B cell (primary cell): Measurements from ENCODE around the gene GALNT17. TPM values are rescaled to one million over a fixed set of nuclear protein-coding genes. Genes with fewer than 3 reads are reported as not detected.

Experiments
- ATAC-seq: fragments of 200-7000 bp; cut with Tn5 transposase; one replicate; pipeline ENCODE4 v1.10.0; 2021; ENCODE audit warnings: low read depth, mild to moderate bottlenecking, moderate number of reproducible peaks, moderate library complexity
- CTCF ChIA-PET: fragments of 350-600 bp; sonication (Branson Sonifier 250); formaldehyde crosslinking; loops from one replicate; lab custom pipeline; 2021; ENCODE audit warnings: antibody characterized with exemption, inconsistent platforms; lab: Charles Lee
- POLR2A ChIA-PET: fragments of 350-600 bp; sonication (Branson Sonifier 250); formaldehyde crosslinking; loops from one replicate; lab custom pipeline; 2021; ENCODE audit warnings: antibody characterized with exemption; lab: Charles Lee
- DNase-seq: peaks from one replicate; pipeline ENCODE4 v3.0.0; 2013
- H2AFZ ChIP-seq: 2 replicates; pipeline ENCODE4 v1.6.1; 2012; ENCODE audit warnings: mild to moderate bottlenecking, low read depth, low read length; ENCODE audit not compliant: insufficient read depth, poor library complexity, severe bottlenecking
- H3K27ac ChIP-seq, 2 donors: 1 replicate in 1 of 2; 2 replicates in 1 of 2; pipeline ENCODE4 v1.5.1; 2012 to 2013; ENCODE audit warnings: low read length in 2 of 2, mild to moderate bottlenecking in 2 of 2, moderate library complexity in 1 of 2
- H3K27me3 ChIP-seq, 4 experiments: fragments of 200-600 bp in 1 of 4; sonication (generic) in 1 of 4; replicated peaks in 1 of 4; 1 replicate in 2 of 4; 2 replicates in 2 of 4; pipeline versions ENCODE4 v1.6.1 to v1.7.0; 2013 to 2016; ENCODE audit warnings: low read length in 3 of 4, mild to moderate bottlenecking in 2 of 4, mixed read lengths in 1 of 4, moderate library complexity in 1 of 4; ENCODE audit not compliant: insufficient read depth in 4 of 4, control insufficient read depth in 3 of 4; ENCODE audit errors: control extremely low read depth in 1 of 4
- H3K36me3 ChIP-seq, 2 experiments: replicated peaks in 1 of 2; 1 replicate in 1 of 2; 2 replicates in 1 of 2; pipeline versions ENCODE4 v1.6.1 to v1.7.1; 2013; ENCODE audit warnings: low read length in 1 of 2; ENCODE audit not compliant: insufficient read depth in 2 of 2, control insufficient read depth in 1 of 2; ENCODE audit errors: control extremely low read depth in 1 of 2, extremely low read depth in 1 of 2
- H3K4me1 ChIP-seq, 2 donors: fragments of 200-600 bp in 1 of 2; sonication (generic) in 1 of 2; 1 replicate in 1 of 2; 2 replicates in 1 of 2; pipeline versions ENCODE4 v1.5.1 to v1.6.1; 2013 to 2017; ENCODE audit warnings: low read length in 2 of 2; ENCODE audit not compliant: control insufficient read depth in 2 of 2, insufficient read depth in 2 of 2
- H3K4me2 ChIP-seq: replicated peaks from 2 replicates; pipeline ENCODE3; 2012; ENCODE audit warnings: mild to moderate bottlenecking, low read depth, low read length; ENCODE audit not compliant: poor library complexity, severe bottlenecking
- H3K4me3 ChIP-seq, 5 experiments: fragments of 200-600 bp in 1 of 5; sonication (generic) in 1 of 5; 1 replicate in 3 of 5; 2 replicates in 2 of 5; pipeline versions ENCODE4 v1.5.1 to v1.7.0; 2011 to 2016; ENCODE audit warnings: low read length in 4 of 5, mild to moderate bottlenecking in 4 of 5, low read depth in 2 of 5, control low read depth in 1 of 5, moderate library complexity in 1 of 5; ENCODE audit not compliant: insufficient read depth in 1 of 5; ENCODE audit errors: control extremely low read depth in 1 of 5, extremely low read depth in 1 of 5
- H3K79me2 ChIP-seq: fragments of 200-600 bp; sonication (generic); one replicate; pipeline ENCODE4 v1.6.0; 2016; ENCODE audit warnings: low read length; ENCODE audit not compliant: control insufficient read depth, insufficient read depth
- H3K9ac ChIP-seq: fragments of 200-600 bp; sonication (generic); 2 replicates; pipeline ENCODE4 v1.6.1; 2017; ENCODE audit warnings: mild to moderate bottlenecking, low read length, moderate library complexity
- H3K9me3 ChIP-seq, 3 donors: one replicate each; pipeline versions ENCODE4 v1.6.1 to v1.7.1; 2013; ENCODE audit warnings: low read length in 2 of 3; ENCODE audit not compliant: control insufficient read depth in 2 of 3, insufficient read depth in 1 of 3; ENCODE audit errors: control extremely low read depth in 1 of 3
- H4K20me1 ChIP-seq: 2 replicates; pipeline ENCODE4 v1.6.0; 2012; ENCODE audit warnings: mild to moderate bottlenecking, low read length; ENCODE audit not compliant: insufficient read depth, control insufficient read depth, poor library complexity, severe bottlenecking
- H3K27ac Mint-ChIP-seq: one replicate; pipeline ENCODE4 v1.8.0; 2021; ENCODE audit warnings: mixed read lengths
- H3K27me3 Mint-ChIP-seq: one replicate; pipeline ENCODE4 v1.8.0; 2021; ENCODE audit warnings: mixed read lengths
- H3K4me1 Mint-ChIP-seq: one replicate; pipeline ENCODE4 v1.8.0; 2021; ENCODE audit warnings: mixed read lengths
- H3K4me3 Mint-ChIP-seq: one replicate; pipeline ENCODE4 v1.8.0; 2021; ENCODE audit warnings: mixed read lengths
- H3K9me3 Mint-ChIP-seq: one replicate; pipeline ENCODE4 v1.8.0; 2022; ENCODE audit warnings: mixed read lengths; ENCODE audit not compliant: insufficient read depth
- EZH2 ChIP-seq: IDR thresholded peaks from 2 replicates; pipeline ENCODE4 v1.6.1; 2012; ENCODE audit warnings: borderline replicate concordance, low read depth, mild to moderate bottlenecking, moderate library complexity, low read length; ENCODE audit not compliant: insufficient read depth, poor library complexity, severe bottlenecking
- WGBS: methylation state at CpG from one replicate; pipeline ENCODE4 v1.1.5; 2013; ENCODE audit warnings: missing lambda C conversion rate; ENCODE audit not compliant: insufficient coverage; 5-methylcytosine and 5-hydroxymethylcytosine counted together
- intact Hi-C: fragments of 100-400 bp; cut with micrococcal nuclease; formaldehyde crosslinking; loops from one replicate; pipeline ENCODE4 v1.10.0; 2022
- polyA plus RNA-seq: library from polyadenylated mRNA; depleted of rRNA; stranded (reverse); fragments of >200 nt; gene quantifications from 2 replicates; pipeline ENCODE4 v1.2.3, GENCODE V29; 2012
- total RNA-seq, 2 donors: library from RNA; stranded (reverse); fragments of 120-200 nt in 1 of 2; gene quantifications; 1 replicate in 1 of 2; 2 replicates in 1 of 2; pipeline versions ENCODE4 v1.2.3 to v1.2.4, GENCODE V29; 2013 to 2022
- TF ChIP-seq, protein P1 (sequence below): fragments of 200-600 bp; IDR thresholded peaks from one replicate; pipeline ENCODE4 v1.8.0; 2022; ENCODE audit warnings: antibody characterized with exemption, mild to moderate bottlenecking

GALNT17 gene
- total and polyA plus RNA-seq, 2 donors (not counting 1 experiment from before 2014, with no cell fraction given), result not detected

DNA sequence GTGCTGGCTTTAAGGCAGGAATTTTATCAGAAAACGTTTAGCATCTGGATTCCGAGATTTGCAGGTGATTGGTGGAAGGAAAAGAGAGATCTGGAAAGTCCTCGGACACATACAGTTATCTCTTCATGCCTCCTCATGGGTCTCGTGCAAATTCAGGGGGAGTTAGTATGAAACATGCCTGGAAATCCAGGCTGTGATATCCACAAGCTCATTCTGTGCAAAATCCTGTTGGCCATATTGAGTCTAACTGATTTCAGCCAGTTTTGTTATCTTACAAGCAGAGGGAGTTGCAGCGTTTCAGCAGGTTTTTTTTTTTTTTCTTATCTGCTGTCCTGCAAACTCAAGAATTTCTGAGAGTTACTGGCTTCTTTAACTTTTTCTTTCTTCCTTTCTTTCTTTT is 411.5 kb downstream of the GALNT17 start:
- no peak for DNase-seq
- CTCF ChIA-PET, result no interaction called here
- 60% methylated on average over 1 of the region's 5 CpGs for WGBS
- intact Hi-C loops, result no loop called here
- Histone ChIP-seq H3K9me3 (peaks cover 0 to 4% (median 0%) of the 10 kb centered on the region in 3 donors), H3K9ac (no peak overlapping the region), H3K36me3 (no peaks in the 10 kb centered on the region), H3K4me3 (no peak overlapping the region), H3K27me3 (no peaks in the 10 kb centered on the region), H3K4me1 (no peaks in the 10 kb centered on the region), H3K27ac (no peak overlapping the region), H3K4me2 (no peak overlapping the region), H3K79me2 (no peaks in the 10 kb centered on the region), H2AFZ (no peak overlapping the region), H4K20me1 (no peaks in the 10 kb centered on the region)
- TF ChIP-seq, protein P1, sequence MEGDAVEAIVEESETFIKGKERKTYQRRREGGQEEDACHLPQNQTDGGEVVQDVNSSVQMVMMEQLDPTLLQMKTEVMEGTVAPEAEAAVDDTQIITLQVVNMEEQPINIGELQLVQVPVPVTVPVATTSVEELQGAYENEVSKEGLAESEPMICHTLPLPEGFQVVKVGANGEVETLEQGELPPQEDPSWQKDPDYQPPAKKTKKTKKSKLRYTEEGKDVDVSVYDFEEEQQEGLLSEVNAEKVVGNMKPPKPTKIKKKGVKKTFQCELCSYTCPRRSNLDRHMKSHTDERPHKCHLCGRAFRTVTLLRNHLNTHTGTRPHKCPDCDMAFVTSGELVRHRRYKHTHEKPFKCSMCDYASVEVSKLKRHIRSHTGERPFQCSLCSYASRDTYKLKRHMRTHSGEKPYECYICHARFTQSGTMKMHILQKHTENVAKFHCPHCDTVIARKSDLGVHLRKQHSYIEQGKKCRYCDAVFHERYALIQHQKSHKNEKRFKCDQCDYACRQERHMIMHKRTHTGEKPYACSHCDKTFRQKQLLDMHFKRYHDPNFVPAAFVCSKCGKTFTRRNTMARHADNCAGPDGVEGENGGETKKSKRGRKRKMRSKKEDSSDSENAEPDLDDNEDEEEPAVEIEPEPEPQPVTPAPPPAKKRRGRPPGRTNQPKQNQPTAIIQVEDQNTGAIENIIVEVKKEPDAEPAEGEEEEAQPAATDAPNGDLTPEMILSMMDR, result no peak
- H3K27ac Mint-ChIP-seq, result no peak overlapping the region
- H3K4me1 Mint-ChIP-seq, result no peaks in the 10 kb centered on the region
- H3K4me3 Mint-ChIP-seq, result no peak overlapping the region
- no peak for ATAC-seq
- POLR2A ChIA-PET, result no interaction called here
- H3K9me3 Mint-ChIP-seq, result peaks cover 5% of the 10 kb centered on the region
- H3K27me3 Mint-ChIP-seq, result no peaks in the 10 kb centered on the region

DNA sequence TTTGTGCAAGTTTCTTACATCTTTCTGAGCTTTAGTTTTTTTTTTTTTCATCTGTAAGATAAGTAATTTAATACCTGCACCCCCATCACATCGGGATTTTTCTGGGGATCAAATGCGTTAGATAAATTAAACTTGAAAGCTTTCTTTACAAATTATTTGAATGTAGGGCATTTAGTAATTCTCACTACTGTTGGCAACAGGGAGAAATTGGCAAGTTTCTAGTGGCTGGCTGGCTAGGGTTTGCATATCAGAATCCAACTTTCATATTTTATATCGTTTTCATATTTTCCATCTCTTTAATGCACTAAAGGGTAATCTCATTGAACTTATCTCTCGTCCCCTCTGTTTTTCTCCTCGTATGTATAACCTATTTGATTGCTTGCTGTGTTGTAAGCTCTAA is 412.9 kb downstream of the GALNT17 start:
- H3K36me3 ChIP-seq, result no peaks in the 10 kb centered on the region
- H3K27me3 ChIP-seq, result no peaks in the 10 kb centered on the region
- H3K4me3 ChIP-seq, result no peak overlapping the region
- no peaks in the 10 kb centered on the region for H3K79me2 ChIP-seq
- POLR2A ChIA-PET, result no interaction called here
- H3K4me2 ChIP-seq, result no peak overlapping the region
- no peak overlapping the region for H3K27ac Mint-ChIP-seq
- no peak overlapping the region for H3K27ac ChIP-seq
- DNase-seq (no peak), ATAC-seq (no peak)
- H3K4me1 ChIP-seq, result no peaks in the 10 kb centered on the region
- CTCF ChIA-PET, result no interaction called here
- TF ChIP-seq EZH2, result no peak
- TF ChIP-seq, protein P1, result no peak
- no CpG with 5 or more reads among the region's 5 CpGs for WGBS
- no peak overlapping the region for H2AFZ ChIP-seq
- no peaks in the 10 kb centered on the region for H3K27me3 Mint-ChIP-seq
- H4K20me1 ChIP-seq, result no peaks in the 10 kb centered on the region
- H3K9me3 ChIP-seq, result peaks cover 0 to 4% (median 0%) of the 10 kb centered on the region in 3 donors
- no peak overlapping the region for H3K9ac ChIP-seq
- H3K4me3 Mint-ChIP-seq, result no peak overlapping the region
- H3K9me3 Mint-ChIP-seq, result peaks cover 5% of the 10 kb centered on the region
- intact Hi-C loops, result no loop called here
- H3K4me1 Mint-ChIP-seq, result no peaks in the 10 kb centered on the region
